Measurements from ENCODE around the gene GZMB. TPM values are rescaled to one million over a fixed set of nuclear protein-coding genes. Genes with fewer than 3 reads are reported as not detected.
"Not testable (repeated sequence)": the region's sequence is repeated elsewhere in the genome, so short reads cannot be mapped to it uniquely, and the experiment has no call there.

GZMB gene
- 1 to 10 TPM in 2 of 3 donors, under 1 TPM in 1; 0.29 to 2.0 (median 1.8) TPM for polyA plus RNA-seq

GRCh38 chr14:24634158-24634557, at the start of gene GZMB:
TSS of gene GZMB (minus strand) at chr14:24634190. CDS start at chr14:24634160, 30 bp downstream.
- WGBS, 3 donors: 63 to 75% (median 72%) methylated on average over 2 of the region's 2 CpGs
- H3K27ac ChIP-seq (ENCODE audit: low read depth, low read length): no peak within 1 kb of the TSS

- no peak overlapping the region for H3K27ac ChIP-seq (ENCODE audit: low read depth, low read length)
- WGBS, 3 donors: 42 to 55% (median 55%) methylated on average over 1 of the region's 1 CpG
These were observed 47.1 kb upstream of the GZMB start for GRCh38 chr14:24681056-24681455.

- WGBS, 3 donors: 67 to 75% (median 69%) methylated on average over 4 of the region's 4 CpGs
- no peak overlapping the region for H3K27ac ChIP-seq (ENCODE audit: low read depth, low read length)
These were observed 46.5 kb upstream of the GZMB start for GRCh38 chr14:24680516-24680915.

- WGBS, 3 donors: 46 to 62% (median 49%) methylated on average over 12 of the region's 12 CpGs
- no peak overlapping the region for H3K27ac ChIP-seq (ENCODE audit: low read depth, low read length)
These were observed 45.4 kb upstream of the GZMB start for GRCh38 chr14:24679248-24679961.

- 1% methylated on average over 11 of the region's 11 CpGs for WGBS, 3 donors
These were observed 44.8 kb upstream of the GZMB start for GRCh38 chr14:24678801-24679247.

GRCh38 chr14:24677956-24678355, 44.0 kb upstream of the GZMB start:
- H3K27ac ChIP-seq (ENCODE audit: low read depth, low read length): no peak overlapping the region
- 80 to 88% (median 82%) methylated on average over 1 of the region's 1 CpG for WGBS, 3 donors

More at GRCh38 chr14:24678801-24679247, 44.8 kb upstream of the GZMB start:
- H3K27ac ChIP-seq (ENCODE audit: low read depth, low read length): no peak overlapping the region

GRCh38 chr14:24674204-24674970, 40.4 kb upstream of the GZMB start:
- WGBS, 3 donors: 21 to 41% (median 29%) methylated on average over 5 of the region's 5 CpGs
- no peak overlapping the region for H3K27ac ChIP-seq (ENCODE audit: low read depth, low read length)

- 49 to 79% (median 64%) methylated on average over 9 of the region's 9 CpGs for WGBS, 3 donors
- no peak overlapping the region for H3K27ac ChIP-seq (ENCODE audit: low read depth, low read length)
These were observed 39.7 kb upstream of the GZMB start for GRCh38 chr14:24673534-24674203.

- H3K27ac ChIP-seq (ENCODE audit: low read depth, low read length): no peak overlapping the region
- WGBS, 3 donors: 51 to 54% (median 54%) methylated on average over 2 of the region's 2 CpGs
These were observed 39.1 kb upstream of the GZMB start for GRCh38 chr14:24673059-24673458.

- H3K27ac ChIP-seq (ENCODE audit: low read depth, low read length): no peak overlapping the region
- 79 to 87% (median 82%) methylated on average over 1 of the region's 1 CpG for WGBS, 3 donors
These were observed 36.6 kb upstream of the GZMB start for GRCh38 chr14:24670594-24670993.

GRCh38 chr14:24669651-24670050, 35.7 kb upstream of the GZMB start:
- H3K27ac ChIP-seq (ENCODE audit: low read depth, low read length): no peak overlapping the region
- WGBS, 3 donors: 35 to 53% (median 51%) methylated on average over 1 of the region's 1 CpG

GRCh38 chr14:24665440-24665991, 31.5 kb upstream of the GZMB start:
- no peak overlapping the region for H3K27ac ChIP-seq (ENCODE audit: low read depth, low read length)
- WGBS, 3 donors: 34 to 64% (median 36%) methylated on average over 4 of the region's 4 CpGs

GRCh38 chr14:24664366-24664765, 30.4 kb upstream of the GZMB start:
- no peak overlapping the region for H3K27ac ChIP-seq (ENCODE audit: low read depth, low read length)
- WGBS, 3 donors: 76 to 85% (median 84%) methylated on average over 4 of the region's 4 CpGs

GRCh38 chr14:24662753-24663152, 28.8 kb upstream of the GZMB start:
- H3K27ac ChIP-seq (ENCODE audit: low read depth, low read length): no peak overlapping the region

GRCh38 chr14:24659916-24660570, 26.1 kb upstream of the GZMB start:
- WGBS, 3 donors: 52 to 56% (median 56%) methylated on average over 9 of the region's 9 CpGs
- no peak overlapping the region for H3K27ac ChIP-seq (ENCODE audit: low read depth, low read length)

More at GRCh38 chr14:24662753-24663152, 28.8 kb upstream of the GZMB start:
- WGBS, 3 donors: 24 to 48% (median 27%) methylated on average over 5 of the region's 5 CpGs

- WGBS, 3 donors: 50 to 73% (median 71%) methylated on average over 1 of the region's 1 CpG
These were observed 14.4 kb upstream of the GZMB start for GRCh38 chr14:24648361-24648760.

GRCh38 chr14:24639905-24640304, 5.9 kb upstream of the GZMB start:
- H3K27ac ChIP-seq (ENCODE audit: low read depth, low read length): no peak overlapping the region
- WGBS, 3 donors: 51 to 71% (median 53%) methylated on average over 3 of the region's 3 CpGs

More at GRCh38 chr14:24648361-24648760, 14.4 kb upstream of the GZMB start:
- H3K27ac ChIP-seq (ENCODE audit: low read depth, low read length): not testable (repeated sequence)

GRCh38 chr14:24639270-24639669, 5.3 kb upstream of the GZMB start:
- H3K27ac ChIP-seq (ENCODE audit: low read depth, low read length): no peak overlapping the region
- WGBS, 3 donors: 84 to 91% (median 90%) methylated on average over 3 of the region's 3 CpGs

Data from adipose tissue (tissue), 3 donors.